NCI-H460 (cell line): Measurements from ENCODE around the gene NSUN4. TPM values are rescaled to one million over a fixed set of nuclear protein-coding genes. Genes with fewer than 3 reads are reported as not detected.
A peak's percentile ranks its signal among the peaks of the same experiment; 100 is the strongest.
"Not testable (repeated sequence)": the region's sequence is repeated elsewhere in the genome, so short reads cannot be mapped to it uniquely, and the experiment has no call there.

Experiments
- DNase-seq: peaks from one replicate; pipeline ENCODE4 v3.0.0-alpha.2; 2016; ENCODE audit warnings: low read depth; ENCODE audit errors: extremely low read depth
- polyA plus RNA-seq: library from polyadenylated mRNA; depleted of rRNA; stranded (reverse); fragments of >200 nt; gene quantifications from 2 replicates; pipeline ENCODE4 v1.2.3, GENCODE V29; 2014; cell fraction: nucleus; rRNA removed
- total RNA-seq: library from RNA; depleted of rRNA; stranded (reverse); fragments of >200 nt; shearing (Covaris generic); gene quantifications from 2 replicates; pipeline ENCODE4 v1.2.3, GENCODE V29; 2014; rRNA removed

The NSUN4 gene
- 24.7 and 25.8 TPM in 2 replicates for total RNA-seq
- 13.8 and 20.8 TPM in 2 replicates for polyA plus RNA-seq

DNA sequence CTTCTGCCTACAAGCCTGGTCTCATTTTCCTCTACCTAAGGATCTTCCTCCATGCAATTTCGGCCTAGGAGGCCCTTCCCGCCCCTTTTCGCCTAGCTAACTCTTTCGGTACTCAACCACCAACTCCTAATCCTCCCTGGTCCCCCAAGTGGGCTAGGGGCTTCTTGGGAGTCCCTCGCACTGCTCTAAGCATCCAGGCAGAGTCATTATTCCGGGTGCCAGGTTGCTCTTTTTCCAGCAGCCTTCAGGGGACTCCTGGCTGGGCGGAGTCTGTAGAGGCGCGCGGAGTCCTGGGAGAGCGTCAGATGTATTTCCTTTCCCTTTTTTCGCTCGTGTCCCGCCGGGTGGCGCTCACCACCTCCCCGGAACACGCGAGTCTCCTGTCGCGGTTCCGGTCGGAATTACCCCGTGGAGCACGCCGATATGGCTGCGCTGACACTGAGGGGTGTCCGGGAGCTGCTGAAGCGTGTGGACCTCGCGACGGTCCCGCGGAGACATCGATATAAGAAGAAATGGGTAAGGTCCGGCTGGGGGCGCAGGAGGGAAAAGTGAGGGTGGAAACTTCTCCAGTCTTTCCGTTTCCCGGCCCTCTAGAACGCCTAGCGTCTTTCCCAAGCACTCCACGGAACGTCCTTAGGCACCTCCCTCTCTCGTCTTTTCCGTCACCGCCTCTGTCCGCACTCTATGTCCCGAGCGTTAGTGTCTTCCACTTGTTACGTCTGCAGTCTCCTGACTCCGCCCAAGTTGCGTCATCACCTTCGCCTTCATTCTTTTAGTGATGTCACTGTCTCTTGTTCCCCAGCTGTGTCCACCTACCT is at the start of gene NSUN4:
Gene NSUN4, plus strand, starts transcription at position 404 of the 818 bp plus-strand sequence. Its CDS starts 20 bp downstream, at position 424.
- DNase-seq: peak; percentile 88

DNA sequence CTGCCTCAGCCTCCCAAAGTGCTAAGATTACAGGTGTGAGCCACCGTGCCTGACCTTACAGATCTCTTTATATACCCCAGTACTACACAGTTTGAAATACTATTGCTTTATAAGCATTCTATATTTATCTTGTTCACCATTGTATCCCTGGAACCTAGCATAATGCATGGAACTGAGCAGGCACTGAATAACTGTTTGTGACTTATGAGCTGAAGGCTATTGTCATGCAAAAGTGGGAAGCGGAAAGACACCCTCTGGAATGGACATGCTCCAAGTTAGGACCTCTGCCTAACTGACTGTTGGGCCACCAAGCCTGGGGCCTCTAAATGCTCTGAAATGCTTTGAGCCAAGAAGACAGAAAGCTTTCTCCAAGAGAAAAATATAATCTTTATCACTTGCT is 45.3 kb upstream of the NSUN4 start:
- no peak for DNase-seq

DNA sequence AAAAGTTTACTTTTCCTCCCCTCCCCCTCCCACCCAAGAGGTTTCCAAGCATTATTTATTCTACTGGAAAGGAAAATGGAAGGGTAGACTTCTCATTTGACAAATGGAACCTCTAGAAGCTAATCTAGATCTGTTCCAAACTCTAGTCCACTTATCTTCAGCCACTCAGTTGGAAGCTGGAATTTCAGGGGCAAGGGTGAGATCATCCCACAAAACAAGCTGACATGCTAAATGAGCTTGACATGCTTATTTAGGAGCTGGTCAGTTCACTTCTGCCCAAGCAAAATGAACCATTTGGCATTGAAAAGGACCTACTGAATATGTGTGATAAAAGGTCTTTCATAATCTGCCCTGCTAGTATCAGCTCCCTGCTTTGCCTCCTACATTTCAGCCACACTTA is 42.2 kb upstream of the NSUN4 start:
- no peak for DNase-seq

DNA sequence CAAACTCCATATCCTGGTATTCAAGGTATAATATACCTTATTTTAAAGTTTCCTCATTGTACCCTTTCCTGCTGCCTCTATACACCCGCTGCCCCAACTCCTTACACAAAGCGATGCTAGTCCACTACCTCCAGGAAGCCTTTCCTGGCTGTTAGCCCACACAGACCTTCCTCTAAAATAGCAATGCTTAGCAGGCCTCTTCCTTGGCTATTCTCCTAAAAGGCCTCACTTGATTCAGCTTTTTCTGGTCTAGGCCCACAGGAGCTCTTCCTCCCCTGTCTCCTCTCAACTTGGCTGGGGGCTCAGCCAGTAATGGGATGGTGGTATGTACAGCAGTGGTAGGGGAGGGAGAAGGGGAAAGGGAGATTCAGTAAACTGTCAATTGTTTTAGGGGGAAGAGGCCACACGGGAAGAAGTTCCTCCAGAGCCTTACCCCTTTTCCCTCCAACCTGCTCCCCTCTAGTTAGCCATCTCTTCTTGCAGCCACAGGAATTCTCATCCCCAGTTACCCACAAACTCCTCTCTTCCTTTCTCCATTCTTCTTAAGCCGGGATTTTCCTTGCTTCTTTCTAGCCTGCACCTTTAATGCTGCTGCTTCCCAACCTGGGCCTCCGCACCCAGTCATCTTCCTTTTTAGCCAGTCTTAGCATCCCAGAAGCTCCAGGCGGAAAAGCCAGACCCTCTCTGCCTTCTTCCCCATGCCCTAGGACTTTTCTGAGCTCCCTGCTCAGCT is 39.8 kb upstream of the NSUN4 start:
- DNase-seq: no peak

DNA sequence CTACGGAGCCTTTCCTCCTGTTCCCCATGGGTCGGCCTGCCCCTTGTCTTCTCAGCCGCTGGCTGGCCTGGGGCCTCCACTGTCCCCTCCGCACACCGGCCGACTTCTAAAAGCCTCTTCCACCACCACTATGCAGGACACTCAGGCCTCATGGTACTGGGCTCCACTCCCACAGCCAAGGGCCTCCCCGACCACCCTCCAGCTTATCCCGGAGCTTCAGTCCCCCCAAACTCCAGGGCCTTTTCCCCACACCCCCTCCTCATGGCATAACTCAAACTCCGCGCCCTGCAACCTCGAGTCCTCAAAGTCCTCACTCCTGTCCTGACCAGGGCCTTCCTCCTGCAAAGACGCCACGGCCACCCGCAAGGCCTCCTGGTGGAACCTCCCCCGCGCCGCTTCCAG is 39.2 kb upstream of the NSUN4 start:
- DNase-seq: no peak

DNA sequence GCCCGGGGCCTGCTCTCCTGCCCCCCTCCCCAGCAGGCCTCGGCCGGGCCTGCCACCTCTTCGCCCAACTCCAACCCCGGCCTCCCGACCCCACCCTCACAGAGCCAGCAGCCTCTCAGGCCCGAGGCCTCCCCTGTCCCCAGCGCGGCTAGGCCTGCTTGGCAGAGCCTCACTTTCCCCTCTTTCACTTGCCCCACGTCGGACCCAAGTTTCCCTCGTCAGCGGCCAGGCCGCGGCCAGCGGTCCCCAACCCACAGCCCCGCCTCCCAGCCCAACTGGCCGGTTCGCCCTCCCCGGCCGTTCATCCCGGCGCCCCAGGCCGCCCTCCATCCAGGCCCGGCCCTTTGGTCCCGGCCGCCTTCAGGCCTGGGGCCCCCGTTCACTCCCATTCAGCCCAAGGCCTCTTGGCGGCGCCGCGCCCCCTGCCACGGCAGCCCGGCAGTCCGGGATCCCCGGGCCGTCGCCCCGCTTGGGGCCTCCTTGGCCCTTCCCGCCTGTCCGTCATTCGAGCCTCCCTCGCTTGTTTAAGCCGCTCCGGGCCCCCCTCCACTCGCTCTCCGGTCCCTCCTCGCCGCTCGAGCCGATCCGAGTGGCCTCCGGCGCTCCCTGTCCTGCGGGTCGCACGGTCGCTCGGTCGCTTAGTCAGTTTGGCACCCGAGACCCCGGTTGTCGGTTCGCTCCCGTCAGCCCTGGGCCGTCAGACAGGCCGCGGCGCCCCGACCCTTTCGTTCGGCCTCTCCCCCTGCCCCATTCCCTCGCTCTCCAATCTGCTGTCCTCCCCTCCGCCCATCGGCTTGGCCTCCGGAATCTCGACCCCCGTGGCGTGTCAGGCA is 38.6 kb upstream of the NSUN4 start:
- peak; percentile 11 for DNase-seq

DNA sequence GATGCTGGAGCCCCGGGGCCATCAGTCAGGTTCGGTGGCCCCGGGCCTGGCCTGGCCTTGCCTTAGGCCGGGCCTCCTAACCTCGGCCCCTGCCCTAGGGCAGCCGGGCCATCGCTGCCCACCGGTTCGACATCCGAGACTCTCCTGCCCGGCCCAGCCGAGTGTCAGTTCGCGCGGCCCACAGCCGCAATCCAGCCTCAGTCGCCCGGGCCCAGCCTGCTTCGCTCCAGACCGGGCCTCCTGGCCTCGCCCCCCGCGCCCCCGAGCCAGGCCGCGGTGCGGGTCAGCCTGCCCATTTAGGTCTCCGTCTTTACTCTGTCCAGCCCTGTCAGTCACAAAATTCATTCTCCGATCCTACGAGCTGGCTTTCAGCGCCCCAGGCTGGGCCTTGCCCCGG is 38.0 kb upstream of the NSUN4 start:
- no peak for DNase-seq

DNA sequence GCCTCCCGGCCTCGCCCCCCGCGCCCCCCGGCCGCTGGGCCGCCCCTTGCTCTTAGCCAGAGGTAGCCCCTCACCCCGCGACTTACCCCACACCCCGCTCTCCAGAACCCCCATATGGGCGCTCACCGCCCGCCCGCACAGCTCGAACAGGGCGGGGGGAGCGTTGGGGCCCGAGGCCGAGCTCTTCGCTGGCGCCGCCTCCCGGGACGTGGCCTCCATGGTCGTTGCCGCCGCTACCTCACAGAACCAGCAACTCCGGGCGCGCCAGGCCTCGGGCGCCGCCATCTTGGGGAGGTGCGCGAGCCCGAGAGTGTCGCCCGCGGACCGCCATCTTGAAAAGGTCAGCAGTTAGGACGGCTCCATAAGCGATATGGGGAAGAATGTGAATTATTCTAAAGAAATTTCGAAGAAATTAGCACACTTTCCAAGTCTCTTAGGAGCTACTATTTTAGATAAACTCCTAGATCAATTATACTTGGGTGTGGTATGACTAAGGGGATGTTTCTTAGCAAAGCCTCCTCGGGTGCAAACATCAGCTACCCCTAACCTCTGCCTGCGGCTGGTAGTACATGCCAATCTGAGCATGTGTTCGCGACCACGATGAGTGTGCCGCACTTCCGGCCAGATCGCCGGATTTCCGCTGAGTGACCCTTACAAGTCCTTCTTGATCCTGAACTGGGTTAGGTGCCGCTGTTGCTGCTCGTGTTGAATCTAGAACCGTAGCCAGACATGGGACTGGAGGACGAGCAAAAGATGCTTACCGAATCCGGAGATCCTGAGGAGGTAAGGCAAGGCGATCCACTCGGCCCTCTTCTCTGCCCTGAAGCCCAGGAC is 37.4 kb upstream of the NSUN4 start, which contains the start of the genes LRRC41 and UQCRH:
Gene LRRC41, minus strand, starts transcription at position 579 of the 834 bp plus-strand sequence. Its CDS starts 294 bp downstream, at position 285.
Gene UQCRH, plus strand, starts transcription at position 661 of the 834 bp plus-strand sequence. Its CDS starts 69 bp downstream, at position 730.
- peak; percentile 92 for DNase-seq

DNA sequence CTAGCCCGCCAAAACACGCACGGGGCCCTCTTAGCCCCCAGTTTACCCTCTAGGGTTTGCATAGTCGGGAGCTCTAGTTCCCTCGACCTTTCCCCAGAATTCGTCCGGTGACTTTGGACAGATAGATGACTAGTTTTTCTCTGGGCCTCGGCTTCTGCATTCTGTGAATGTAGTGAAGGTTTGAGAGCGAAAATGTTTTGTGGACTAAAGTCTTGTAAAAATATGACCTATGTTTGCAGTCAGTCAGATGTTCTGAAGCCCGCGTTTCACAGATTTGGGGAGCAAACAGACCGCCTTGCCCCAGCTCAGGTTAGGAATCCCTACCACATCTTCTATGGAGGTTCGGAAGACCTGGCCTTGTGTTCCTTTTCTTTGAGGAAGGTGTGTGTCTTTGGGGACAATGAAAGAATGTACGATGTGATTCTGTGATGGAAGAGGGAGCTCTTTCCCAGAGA is 36.7 kb upstream of the NSUN4 start:
- DNase-seq: no peak

DNA sequence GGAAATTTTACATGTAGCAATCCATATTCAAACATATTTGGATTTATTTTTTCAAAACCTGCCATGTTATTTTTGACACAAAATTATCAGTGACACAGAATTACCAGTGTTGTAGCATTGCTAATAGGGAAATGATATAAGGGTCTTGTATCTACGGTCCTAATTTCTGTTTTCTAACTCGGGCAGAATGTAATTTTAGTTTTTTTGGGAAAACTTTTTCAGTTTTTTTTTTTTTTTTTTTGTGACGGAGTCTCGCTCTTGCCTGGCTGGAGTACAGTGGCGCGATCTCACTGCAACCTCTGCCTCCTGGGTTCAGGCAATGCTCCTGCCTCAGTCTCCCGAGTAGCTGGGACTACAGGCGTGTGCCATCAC is 34.5 kb upstream of the NSUN4 start:
- DNase-seq: no peak

DNA sequence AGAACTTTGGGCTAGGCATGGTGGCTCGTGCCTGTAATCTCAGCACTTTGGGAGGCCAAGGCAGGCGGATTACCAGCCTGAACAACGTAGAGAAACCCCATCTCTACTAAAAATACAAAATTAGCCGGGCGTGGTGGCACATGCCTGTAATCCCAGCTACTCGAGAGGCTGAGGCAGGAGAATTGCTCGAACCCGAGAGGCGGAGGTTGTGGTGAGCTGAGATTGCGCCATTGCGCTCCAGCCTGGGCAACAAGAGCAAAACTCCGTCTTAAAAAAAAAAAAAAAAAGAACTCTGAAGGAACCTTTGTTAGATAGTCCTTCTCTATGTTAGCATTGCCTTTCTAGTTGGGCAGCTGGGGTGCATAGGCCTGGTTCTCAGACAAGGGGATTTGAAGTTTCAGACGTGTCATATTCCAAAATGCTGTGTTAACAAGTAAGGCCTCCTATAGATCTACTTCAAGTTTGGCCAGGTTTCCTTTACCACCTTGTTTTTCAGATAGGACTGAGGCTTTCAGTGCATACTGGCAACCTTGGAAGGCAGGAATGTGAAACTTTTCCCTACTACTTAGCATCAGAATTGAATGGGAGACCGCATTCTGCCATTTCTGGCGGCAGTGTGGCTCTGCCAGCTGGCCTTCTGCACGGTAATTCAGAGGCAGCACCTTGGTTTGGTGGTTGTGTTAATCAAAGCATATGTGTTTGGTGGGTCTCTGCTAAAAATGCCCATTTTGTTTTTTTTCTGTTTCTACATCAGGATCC is 31.0 kb upstream of the NSUN4 start:
- no peak for DNase-seq

DNA sequence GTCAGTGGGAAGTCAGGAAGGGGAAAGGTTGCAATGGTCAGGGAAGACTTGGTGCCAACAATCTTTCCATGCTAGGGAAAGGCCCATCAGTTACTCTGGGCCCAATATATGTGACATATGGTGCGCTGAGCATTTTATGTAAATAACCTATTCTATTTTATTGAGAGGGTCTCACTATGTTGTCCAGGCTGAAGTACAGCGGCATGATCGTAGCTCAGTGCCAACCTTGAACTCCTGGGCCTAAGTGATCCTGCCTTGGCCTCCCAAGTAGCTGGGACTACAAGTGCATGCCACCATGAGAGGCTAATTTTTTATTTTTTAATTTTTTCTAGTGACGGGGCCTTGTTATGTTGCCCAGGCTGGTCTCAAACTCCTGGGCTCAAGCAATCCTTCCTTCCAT is 30.3 kb upstream of the NSUN4 start:
- DNase-seq: no peak

DNA sequence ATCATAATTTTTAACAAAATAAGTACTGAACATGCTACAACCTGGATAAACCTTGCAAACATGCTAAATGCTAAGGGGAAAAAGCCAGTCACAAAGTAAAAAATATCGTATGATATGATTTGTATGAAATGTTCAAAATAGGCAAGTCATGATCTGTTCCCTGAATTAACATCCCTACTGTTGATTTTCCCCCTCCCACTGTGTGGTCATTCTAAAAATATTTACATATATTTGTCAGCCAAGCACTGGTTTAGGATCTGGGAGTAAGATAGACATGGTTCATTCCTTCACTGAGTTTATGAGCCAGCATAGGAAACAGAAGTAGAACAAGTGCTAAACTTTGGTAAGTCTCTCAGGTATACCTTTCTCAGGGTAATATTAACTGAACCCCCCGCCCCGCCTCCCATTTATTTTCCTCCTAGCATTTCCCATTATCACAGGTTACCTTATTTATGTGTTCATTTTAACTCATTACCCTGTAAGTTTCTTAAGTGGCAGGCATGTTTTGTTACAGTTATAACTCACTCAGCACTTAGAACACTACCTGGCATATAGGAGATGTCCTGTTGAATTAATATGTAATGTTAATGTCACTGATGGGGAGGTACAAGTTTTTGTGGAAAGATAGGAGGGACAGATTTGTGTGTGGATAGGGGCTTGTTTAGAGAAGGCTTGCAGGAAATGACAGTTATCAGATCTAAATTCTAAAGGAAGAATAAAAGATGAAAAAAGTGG is 24.8 kb upstream of the NSUN4 start:
- DNase-seq: no peak

DNA sequence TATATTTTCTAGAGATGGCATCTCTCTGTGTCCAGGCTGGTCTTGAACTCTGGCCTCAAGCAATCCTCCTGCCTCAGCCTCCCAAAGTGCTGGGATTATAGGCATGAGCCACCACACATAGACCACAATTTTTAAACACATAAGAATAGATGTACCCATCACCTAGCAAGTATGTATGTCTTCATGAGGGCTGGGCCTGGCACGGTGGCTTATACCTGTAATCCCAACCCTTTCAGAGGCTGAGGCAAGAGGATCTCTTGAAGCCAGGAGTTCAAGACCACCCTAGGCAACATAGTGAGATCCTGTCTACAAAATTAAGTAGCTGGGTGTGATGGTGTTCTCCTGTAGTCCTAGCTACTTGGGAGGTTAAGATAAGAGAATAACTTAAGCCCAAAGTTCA is 23.3 kb upstream of the NSUN4 start:
- DNase-seq: no peak

DNA sequence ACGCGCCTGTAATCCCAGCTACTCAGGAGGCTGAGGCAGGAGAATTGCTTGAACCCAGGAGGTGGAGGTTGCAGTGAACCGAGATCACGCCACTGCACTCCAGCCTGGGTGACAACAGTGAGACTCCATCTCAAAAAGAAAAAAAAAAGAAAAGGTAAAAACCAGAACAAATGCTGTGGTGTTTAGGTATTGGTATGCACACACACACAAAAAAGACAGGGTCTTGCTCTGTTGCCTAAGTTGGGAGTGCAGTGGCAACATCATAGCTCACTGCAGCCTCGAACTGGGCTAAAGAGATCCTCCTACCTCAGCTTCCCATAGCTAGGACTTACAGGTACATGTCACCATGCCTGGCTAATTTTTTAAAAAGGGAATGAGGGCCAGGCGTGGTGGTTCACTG is 21.3 kb upstream of the NSUN4 start:
- DNase-seq: not testable (repeated sequence)

DNA sequence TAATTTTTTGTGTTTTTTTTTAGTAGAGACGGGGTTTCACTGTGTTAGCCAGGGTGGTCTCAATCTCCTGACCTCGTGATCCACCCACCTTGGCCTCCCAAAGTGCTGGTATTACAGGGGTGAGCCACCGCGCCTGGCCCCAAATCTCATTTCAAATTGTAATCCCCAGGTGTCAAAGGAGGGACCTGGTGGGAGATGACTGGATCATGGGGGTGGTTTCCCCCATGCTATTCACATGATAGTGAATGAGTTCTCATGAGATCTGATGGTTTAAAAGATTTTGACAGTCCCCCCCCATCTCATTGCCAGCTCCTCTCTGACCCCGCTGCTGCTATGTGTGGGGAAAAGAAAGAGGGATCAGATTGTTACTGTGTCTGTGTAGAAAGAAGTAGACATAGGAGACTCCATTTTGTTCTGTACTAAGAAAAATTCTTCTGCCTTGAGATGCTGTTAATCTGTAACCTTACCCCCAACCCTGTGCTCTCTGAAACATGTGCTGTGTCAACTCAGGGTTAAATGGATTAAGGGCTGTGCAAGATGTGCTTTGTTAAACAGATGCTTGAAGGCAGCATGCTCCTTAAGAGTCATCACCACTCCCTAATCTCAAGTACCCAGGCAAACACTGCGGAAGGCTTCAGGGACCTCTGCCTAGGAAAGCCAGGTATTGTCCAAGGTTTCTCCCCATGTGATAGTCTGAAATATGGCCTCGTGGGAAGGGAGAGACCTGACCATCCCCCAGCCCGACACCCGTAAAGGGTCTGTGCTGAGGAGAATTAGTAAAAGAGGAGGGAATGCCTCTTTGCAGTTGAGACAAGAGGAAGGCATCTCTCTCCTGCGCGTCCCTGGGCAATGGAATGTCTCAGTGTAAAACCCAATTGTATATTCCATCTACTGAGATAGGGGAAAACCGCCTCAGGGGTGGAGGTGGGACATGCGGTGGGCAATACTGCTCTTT is 20.4 kb upstream of the NSUN4 start:
- not testable (repeated sequence) for DNase-seq

DNA sequence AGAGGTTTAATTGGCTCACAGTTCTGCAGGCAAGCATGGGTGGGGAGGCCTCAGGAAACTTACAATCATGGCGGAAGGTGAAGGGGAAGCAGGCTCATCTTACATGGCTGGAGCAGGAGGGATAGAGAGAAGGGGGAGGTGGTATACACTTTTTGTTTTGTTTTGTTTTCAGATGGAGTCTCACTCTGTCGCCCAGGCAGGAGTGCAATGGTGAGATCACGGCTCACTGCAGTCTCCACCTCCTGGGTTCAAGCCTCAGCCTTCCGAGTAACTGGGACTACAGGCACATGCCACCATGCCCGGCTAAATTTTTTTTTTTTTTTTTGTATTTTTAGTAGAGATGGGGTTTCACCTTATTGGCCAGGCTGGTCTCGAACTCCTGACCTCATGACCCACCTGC is 18.4 kb upstream of the NSUN4 start:
- not testable (repeated sequence) for DNase-seq
